Upper lobe of right lung (tissue), 1 donor: ENCODE results near the gene HLF. TPM values are rescaled to one million over a fixed set of nuclear protein-coding genes. Genes with fewer than 3 reads are reported as not detected.

ENCODE experiments used
- ATAC-seq: fragments of 200-7000 bp; cut with Tn5 transposase; one replicate; pipeline ENCODE4 v1.9.1; 2020; ENCODE audit warnings: mild to moderate bottlenecking, moderate library complexity
- DNase-seq: peaks from one replicate; pipeline ENCODE4 v3.0.0-alpha.2; 2020
- H3K27ac ChIP-seq: fragments of 200-600 bp; one replicate; pipeline ENCODE4 v1.8.0; 2022
- H3K27me3 ChIP-seq: fragments of 200-600 bp; one replicate; pipeline ENCODE4 v1.8.0; 2022; ENCODE audit warnings: mild to moderate bottlenecking
- H3K36me3 ChIP-seq: fragments of 200-600 bp; one replicate; pipeline ENCODE4 v1.8.0; 2022
- H3K4me1 ChIP-seq: fragments of 200-600 bp; one replicate; pipeline ENCODE4 v1.8.0; 2022
- H3K4me3 ChIP-seq: fragments of 200-600 bp; one replicate; pipeline ENCODE4 v1.8.0; 2022; ENCODE audit warnings: mild to moderate bottlenecking
- H3K9me3 ChIP-seq: fragments of 200-600 bp; one replicate; pipeline ENCODE4 v1.8.0; 2022
- intact Hi-C: fragments of 100-400 bp; cut with DNase I; formaldehyde crosslinking; loops from one replicate; pipeline ENCODE4 v1.11.0; 2022
- total RNA-seq: library from RNA; stranded (reverse); fragmentation: NEBNext Ultra II Directional; extraction: Animal tissue kit (Norgen Biotek cat#: 25700); gene quantifications from one replicate; pipeline ENCODE4 v1.2.1, GENCODE V29; 2021
- TF ChIP-seq, protein P1 (sequence below): fragments of 200-600 bp; IDR thresholded peaks from one replicate; pipeline ENCODE4 v1.8.0; 2022; ENCODE audit warnings: antibody characterized with exemption
- donor health status: DM: no; HTN: yes; CAD: no; lungs with severe emphysema.

HLF gene
- total RNA-seq, 1 donor from 2014 or later: 31.8 TPM

DNA sequence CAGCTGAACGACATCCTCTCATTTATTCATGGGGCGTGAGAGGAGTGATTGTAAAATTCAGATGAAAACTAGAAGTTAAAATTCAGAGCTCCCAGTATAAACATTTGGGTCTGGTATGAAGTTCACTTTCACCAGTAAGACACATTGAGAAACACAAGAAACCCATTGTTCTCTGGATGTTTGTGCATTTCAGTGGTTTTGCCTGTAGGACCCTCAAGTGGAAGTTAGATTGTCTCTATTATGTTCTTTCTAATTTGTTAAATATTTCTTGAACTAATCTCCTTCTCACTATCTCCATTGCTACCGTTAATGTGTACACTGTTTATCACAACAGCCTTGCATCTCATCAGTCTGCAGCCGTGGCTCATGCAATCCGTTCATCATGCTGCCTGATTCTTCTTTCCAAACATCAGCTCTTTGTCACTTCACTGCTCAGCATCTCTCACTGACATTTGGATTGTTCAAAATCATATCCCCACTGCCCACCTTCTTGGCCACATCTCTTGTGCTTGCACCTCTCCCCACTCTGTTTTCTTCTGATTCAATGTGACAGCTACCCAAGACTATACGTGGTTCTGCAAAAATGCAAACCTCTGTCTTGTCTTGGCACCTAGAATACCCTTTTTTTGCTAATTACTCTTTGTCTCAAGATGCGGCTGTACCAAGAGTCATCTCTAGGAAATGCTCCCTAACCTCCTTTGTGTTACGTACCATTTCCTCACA, 49.5 kb downstream of the HLF start:
- no peak for ATAC-seq
- intact Hi-C loops: no loop called here
- TF ChIP-seq, protein P1, sequence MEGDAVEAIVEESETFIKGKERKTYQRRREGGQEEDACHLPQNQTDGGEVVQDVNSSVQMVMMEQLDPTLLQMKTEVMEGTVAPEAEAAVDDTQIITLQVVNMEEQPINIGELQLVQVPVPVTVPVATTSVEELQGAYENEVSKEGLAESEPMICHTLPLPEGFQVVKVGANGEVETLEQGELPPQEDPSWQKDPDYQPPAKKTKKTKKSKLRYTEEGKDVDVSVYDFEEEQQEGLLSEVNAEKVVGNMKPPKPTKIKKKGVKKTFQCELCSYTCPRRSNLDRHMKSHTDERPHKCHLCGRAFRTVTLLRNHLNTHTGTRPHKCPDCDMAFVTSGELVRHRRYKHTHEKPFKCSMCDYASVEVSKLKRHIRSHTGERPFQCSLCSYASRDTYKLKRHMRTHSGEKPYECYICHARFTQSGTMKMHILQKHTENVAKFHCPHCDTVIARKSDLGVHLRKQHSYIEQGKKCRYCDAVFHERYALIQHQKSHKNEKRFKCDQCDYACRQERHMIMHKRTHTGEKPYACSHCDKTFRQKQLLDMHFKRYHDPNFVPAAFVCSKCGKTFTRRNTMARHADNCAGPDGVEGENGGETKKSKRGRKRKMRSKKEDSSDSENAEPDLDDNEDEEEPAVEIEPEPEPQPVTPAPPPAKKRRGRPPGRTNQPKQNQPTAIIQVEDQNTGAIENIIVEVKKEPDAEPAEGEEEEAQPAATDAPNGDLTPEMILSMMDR: no peak

DNA sequence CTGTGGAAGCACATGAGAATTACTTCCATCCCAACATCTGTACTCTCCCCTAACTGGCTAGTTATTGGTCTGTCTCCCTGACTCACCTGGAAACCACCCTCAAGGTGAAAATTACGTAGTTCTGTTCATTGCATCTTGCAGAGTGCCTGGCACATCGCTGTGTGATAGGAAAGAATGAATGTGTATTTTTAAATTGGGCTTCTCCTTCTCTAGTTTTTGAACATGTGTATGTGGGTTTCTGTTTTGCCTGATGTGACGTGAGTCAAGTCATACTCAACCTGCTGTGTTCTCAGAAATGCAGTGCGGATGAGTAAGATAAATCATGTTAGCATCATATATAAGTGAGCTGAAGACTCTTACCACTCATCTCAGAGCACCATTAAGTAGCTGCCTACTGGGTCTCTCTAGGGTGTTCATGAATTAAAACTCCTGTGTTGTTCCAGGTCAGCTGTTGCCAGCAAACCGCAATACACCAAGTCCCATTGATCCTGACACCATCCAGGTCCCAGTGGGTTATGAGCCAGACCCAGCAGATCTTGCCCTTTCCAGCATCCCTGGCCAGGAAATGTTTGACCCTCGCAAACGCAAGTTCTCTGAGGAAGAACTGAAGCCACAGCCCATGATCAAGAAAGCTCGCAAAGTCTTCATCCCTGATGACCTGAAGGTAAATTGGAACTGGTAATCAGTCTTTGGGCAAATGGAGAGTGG, 50.2 kb downstream of the HLF start:
- H3K4me3 ChIP-seq: no peak overlapping the region
- no peaks in the 10 kb centered on the region for H3K4me1 ChIP-seq
- H3K36me3 ChIP-seq: peaks cover 19% of the 10 kb centered on the region
- H3K27me3 ChIP-seq: no peaks in the 10 kb centered on the region
- TF ChIP-seq, protein P1: no peak
- ATAC-seq: no peak
- H3K9me3 ChIP-seq: no peaks in the 10 kb centered on the region
- intact Hi-C loops: no loop called here
- no peak overlapping the region for H3K27ac ChIP-seq
- no peak for DNase-seq

More for the DNA sequence above, 49.5 kb downstream of the HLF start:
- DNase-seq: no peak
- H3K4me3 ChIP-seq: no peak overlapping the region
- no peaks in the 10 kb centered on the region for H3K9me3 ChIP-seq
- no peaks in the 10 kb centered on the region for H3K4me1 ChIP-seq
- H3K36me3 ChIP-seq: peaks cover 19% of the 10 kb centered on the region
- H3K27me3 ChIP-seq: no peaks in the 10 kb centered on the region
- no peak overlapping the region for H3K27ac ChIP-seq

DNA sequence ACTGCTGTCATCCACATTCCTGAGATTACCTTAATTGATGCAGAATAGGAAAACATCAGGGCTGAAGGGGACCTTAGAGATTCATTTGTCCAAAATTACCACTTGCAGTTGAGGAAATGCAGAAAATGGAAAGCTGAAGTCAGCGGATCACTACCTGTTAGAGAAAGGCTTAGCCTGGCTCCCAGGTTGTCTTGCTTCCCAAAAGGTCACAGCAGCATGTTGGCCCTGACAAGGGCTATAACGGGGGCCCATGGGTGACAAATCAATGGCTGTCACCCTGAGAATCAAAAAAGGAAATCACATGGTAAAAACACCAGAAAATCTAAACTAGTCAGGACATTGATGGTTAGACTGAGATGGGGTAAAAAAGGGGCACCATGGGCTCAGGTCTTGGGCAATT, 51.7 kb downstream of the HLF start:
- TF ChIP-seq, protein P1: no peak
- no peak for ATAC-seq
- intact Hi-C loops: no loop called here
- no peaks in the 10 kb centered on the region for H3K27me3 ChIP-seq
- H3K4me1 ChIP-seq: no peaks in the 10 kb centered on the region
- peaks cover 27% of the 10 kb centered on the region for H3K36me3 ChIP-seq
- H3K9me3 ChIP-seq: no peaks in the 10 kb centered on the region
- H3K4me3 ChIP-seq: no peak overlapping the region
- no peak overlapping the region for H3K27ac ChIP-seq
- no peak for DNase-seq

DNA sequence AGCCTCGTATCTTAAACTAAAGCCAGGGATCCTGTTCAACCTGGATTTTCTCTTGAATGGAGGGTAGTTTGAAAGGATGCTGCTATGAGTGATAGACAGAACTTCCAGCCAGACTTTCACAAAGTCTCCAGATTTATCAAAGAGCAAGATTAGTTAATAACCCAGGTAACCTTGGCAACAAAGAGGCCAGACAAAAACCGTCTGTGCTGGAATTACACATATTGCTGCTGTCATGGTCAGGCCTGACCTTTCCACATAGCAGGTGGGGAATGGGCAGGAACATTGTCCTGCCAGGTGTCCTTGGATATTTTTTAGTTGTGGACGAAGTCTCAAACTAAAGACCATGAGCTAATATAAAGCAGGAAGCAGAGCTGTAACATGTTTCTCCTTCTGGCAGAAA, 52.5 kb downstream of the HLF start:
- intact Hi-C loops: no loop called here
- ATAC-seq: no peak
- Histone ChIP-seq H3K9me3 (no peaks in the 10 kb centered on the region), H3K36me3 (peaks cover 27% of the 10 kb centered on the region), H3K27me3 (no peaks in the 10 kb centered on the region), H3K4me3 (no peak overlapping the region), H3K27ac (no peak overlapping the region), H3K4me1 (no peaks in the 10 kb centered on the region)
- TF ChIP-seq, protein P1: no peak
- DNase-seq: no peak

DNA sequence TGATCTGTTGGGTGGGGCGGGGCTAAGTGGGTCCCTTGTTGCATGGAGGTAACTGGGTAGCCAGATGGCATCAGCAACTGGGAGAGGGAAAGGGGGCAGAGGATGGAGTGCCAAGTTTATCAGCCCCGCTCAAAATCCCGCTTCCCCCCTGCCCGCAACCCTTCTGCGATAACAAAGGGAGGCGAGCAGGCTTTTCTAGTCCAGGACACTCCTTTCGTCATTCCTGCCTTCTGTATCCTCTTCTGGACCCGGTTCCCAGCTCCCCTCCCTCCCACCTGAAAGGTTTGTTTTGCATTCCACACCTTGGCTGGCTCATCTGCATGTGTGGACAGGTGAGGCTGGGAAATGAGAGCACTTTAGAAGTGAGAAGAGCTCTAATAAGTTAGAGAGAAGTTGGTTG, 53.3 kb downstream of the HLF start:
- Histone ChIP-seq H3K27me3 (no peaks in the 10 kb centered on the region), H3K36me3 (peaks cover 27% of the 10 kb centered on the region), H3K27ac (no peak overlapping the region), H3K9me3 (no peaks in the 10 kb centered on the region), H3K4me3 (no peak overlapping the region), H3K4me1 (no peaks in the 10 kb centered on the region)
- ATAC-seq (no peak), DNase-seq (no peak)
- intact Hi-C loops: no loop called here
- TF ChIP-seq, protein P1: no peak
